Activated CD8-positive, alpha-beta memory T cell treated with anti-CD3 and anti-CD28 coated beads for 48 hours (primary cell): ENCODE results near the gene FXYD4.

Experiments used
- DNase-seq, 3 experiments: peaks; one replicate each; pipeline ENCODE4 v3.0.0-alpha.2; 2020; ENCODE audit warnings: low read depth in 2 of 3, low spot score in 2 of 3

Gene FXYD4

GRCh38 chr10:43343126-43343525, 28.3 kb upstream of the FXYD4 start:
- no peak for DNase-seq

DNA sequence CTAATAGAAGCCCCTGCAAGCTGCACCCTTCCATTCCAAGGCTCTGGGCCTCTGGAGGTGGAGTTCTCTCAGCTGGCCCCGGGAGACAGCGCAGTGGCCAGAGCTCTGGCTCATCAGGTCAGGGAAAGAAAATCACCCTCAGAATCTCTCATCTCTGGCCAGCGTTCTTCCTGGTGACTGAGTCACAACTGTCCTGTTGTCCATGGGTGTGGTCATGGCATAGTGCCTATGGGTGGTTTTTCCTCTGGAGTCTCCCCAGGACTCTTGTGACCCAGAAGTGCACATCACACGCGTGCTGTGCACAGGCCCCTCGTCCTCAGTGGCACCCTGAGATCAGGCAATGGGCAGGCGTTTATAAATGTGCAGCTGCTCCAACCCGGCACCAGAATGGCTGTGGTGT, 27.4 kb upstream of the FXYD4 start:
- no peak for DNase-seq

- no peak for DNase-seq
Observed at GRCh38 chr10:43347997-43348396, 23.4 kb upstream of the FXYD4 start.

DNA sequence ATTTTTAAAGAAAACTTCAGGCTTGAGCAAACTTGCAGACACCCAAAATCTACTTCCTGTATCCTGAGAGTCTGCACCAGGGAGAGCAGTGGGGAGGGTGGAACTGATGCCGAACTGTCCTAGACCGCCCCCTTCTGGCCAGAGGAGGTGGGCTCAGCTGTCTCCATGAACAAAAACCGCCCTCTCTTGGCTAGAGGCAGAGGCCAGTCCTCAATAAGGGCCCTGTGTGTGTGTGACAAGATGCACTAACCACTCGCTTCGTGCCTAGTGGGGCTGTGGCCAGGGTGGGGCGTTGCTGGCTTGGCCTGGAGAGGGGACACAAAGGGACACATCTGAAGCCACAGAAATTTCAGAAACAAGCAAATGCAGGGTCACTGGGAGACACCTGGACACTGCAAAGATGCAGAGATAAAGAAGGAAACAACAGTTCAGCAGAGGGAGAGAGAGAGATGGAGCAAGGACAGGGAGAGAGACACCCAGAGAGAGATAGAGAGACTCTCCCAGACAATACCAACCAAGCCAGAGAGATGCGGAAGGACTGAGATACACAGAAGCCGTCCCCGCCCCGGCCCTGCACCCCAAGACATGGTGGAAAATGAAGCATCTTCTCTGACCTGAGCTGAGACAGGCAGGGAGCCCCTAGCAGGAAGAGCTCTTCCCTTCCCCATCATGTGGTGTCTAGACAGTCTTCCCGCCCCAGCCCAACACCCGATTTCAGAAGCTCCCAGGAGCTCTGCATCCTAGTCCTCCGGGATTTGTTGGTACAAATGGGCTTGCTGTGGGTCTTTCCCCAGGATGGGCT, 22.7 kb upstream of the FXYD4 start:
- DNase-seq = peak; percentile 57 to 70 (median 66)

- no peak for DNase-seq
Observed at GRCh38 chr10:43350156-43350555, 21.3 kb upstream of the FXYD4 start.

GRCh38 chr10:43350686-43351085, 20.8 kb upstream of the FXYD4 start:
- no peak for DNase-seq

GRCh38 chr10:43351301-43351700, 20.1 kb upstream of the FXYD4 start:
- no peak for DNase-seq

- DNase-seq = no peak
Observed at GRCh38 chr10:43352951-43353350, 18.5 kb upstream of the FXYD4 start.

DNA sequence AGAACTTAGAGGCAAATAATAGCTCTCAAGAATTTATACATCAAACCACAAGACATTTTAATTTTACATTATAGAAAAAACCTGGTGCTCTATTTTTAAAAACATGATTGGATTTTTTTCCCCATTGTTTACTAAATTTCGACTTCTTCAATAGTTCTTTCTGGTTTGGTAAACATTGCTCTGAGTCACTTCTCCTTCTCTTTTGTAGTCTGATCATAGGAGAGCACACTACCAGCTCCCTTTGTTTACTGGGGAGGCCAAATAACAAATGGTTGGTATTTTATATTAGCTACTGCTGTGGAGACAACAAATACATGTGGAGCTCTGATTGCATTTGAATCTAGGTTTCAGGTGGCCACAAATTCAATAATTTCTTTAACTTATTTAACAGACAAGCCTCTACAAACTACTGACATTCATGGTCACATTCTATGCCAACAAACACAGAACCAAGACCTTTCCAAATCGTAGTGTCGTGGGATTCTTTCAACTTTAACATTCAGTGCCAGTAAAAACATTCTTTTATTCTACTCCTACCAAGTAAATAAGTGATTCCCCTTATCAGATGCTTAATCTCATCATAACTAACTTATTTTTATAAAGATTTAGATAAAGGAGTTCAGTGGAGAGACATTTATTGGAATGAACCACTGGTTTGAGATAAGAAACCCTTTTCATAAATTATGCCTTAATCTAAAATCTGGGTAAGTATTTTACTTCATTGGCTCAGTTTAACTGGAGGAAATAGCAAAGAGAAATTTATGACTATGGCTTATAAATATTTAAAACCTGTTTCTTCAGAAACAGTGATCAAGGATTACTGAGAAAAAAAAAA, 17.7 kb upstream of the FXYD4 start:
- DNase-seq = no peak

- no peak for DNase-seq
Observed at GRCh38 chr10:43354330-43354635, 17.2 kb upstream of the FXYD4 start.

- DNase-seq = no peak
Observed at GRCh38 chr10:43354879-43355380, 16.5 kb upstream of the FXYD4 start.

- no peak for DNase-seq
Observed at GRCh38 chr10:43355749-43356371, 15.6 kb upstream of the FXYD4 start.

GRCh38 chr10:43360086-43360485, 11.3 kb upstream of the FXYD4 start:
- DNase-seq = no peak

DNA sequence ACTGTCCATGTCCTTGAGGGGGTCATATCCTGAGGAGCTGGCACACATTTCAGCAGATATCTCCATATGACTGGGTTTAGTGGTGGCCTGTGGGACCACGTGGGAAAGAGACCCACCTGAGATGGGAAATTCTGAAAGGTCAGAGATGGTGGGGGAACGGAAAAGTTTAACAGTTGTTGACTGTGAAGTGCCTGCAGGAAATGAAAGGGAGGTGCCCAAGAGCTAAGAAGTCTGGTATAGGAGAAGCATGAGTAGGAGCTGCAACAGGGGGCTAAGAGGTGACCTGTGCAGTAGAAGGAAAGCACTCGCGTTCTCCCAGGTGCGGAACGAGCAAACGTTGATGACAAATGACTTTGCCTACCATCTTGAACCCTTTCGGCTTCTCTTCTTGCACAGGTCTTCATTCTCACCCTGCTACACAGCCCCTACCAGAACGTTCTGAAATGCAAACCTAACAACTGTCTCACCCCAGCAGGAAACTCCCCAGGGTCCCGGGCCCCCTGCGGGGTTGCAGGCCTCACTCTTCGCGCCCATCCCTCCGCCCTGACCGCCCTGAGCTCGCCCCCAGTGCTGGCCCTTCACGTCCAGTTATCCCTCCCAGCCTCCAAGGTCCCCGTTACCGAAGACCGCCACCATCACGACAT, 9.8 kb upstream of the FXYD4 start:
- peak in 1 of 3 experiments; percentile 12 for DNase-seq

- DNase-seq = peak; percentile 85 to 96 (median 90)
Observed at GRCh38 chr10:43362191-43362839, 9.1 kb upstream of the FXYD4 start.

DNA sequence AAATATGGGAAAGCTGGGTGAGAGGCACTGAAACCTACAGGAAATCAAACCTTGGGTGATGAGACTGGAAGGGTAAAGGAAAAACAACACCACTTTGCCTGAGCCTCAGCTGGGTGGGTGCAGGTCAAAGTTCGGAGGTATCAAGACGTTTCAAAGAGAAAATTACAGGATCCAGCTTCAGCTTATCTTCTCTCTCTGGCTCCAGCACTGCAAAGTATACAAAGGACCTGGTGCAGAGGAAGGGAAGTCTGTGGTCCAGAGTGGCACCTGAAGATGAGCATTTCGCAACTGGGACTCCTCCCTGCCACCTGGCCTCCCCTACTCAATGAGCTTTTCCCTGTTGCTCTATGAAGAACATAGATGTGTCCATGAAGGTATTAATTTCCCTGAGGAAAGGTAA, 6.4 kb upstream of the FXYD4 start:
- no peak for DNase-seq

DNA sequence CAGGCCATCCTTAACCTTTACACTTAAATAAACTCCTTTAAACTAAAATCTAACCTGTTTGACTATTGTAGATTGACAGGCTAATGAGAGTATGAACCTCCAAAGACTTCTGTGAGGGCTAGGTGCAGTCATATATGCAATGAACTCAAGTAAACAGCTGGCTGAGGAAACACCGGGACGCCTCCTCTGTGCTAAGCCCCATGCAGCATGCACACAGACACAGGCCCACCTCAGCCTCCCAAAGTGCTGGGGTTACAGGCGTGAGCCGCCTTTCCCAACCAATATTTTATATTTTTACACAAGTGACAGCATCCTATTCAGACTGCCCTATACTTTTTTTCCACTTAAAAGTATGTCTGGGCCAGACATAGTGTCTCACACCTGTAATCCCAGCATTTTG, 1.5 kb upstream of the FXYD4 start:
- DNase-seq = no peak

GRCh38 chr10:43370671-43371215, 693 bp upstream of the FXYD4 start:
- no peak for DNase-seq

DNA sequence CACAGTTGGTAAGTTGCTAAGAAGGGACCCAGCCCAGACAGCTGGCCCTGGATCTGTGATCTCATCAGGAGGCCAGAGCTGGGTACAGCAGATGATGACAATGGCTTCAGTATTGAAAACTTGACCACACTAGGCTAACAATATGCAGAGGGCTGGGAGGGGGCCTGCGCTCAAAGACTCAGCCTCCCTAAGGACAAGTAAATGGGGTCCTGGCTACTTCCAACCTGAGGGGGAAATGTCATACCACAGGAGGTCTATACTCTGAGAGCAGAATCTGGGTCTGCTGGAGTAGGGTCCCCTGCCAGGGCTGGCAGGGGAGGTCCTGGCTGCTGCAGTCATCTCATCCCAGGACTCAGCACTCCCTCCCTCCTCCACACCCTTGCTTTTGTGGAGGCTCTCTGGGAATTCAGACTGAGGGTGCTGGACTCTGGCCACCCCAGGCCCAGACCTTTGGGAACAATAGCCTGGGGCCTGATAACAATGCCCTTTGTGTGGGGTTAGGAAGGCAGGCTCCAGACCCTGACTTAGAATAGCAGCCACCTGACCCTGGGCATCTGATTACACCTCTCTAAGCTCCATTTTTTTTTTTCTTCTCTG, 1.4 kb downstream of the FXYD4 start:
- DNase-seq = no peak

GRCh38 chr10:43373461-43373860, 2.0 kb downstream of the FXYD4 start:
- DNase-seq = no peak
